Suppressor macrophage (primary cell): ENCODE measurements around the gene PXDN.
"Not testable (repeated sequence)": the region's sequence is repeated elsewhere in the genome, so short reads cannot be mapped to it uniquely, and the experiment has no call there.

Experiments
- DNase-seq, 4 experiments: peaks; one replicate each; pipeline ENCODE4 v3.0.0-alpha.2; 2020 to 2022

PXDN gene

GRCh38 chr2:1679488-1680039 lies 64.8 kb downstream of the PXDN start:
- DNase-seq = not testable (repeated sequence)

GRCh38 chr2:1679065-1679464 lies 65.2 kb downstream of the PXDN start:
- DNase-seq = not testable (repeated sequence)

GRCh38 chr2:1678609-1679008 lies 65.7 kb downstream of the PXDN start:
- no peak for DNase-seq

GRCh38 chr2:1677821-1678165 lies 66.5 kb downstream of the PXDN start:
- no peak for DNase-seq

- DNase-seq = no peak
These were observed 67.1 kb downstream of the PXDN start for GRCh38 chr2:1676913-1677820.

- DNase-seq = no peak
These were observed 68.0 kb downstream of the PXDN start for GRCh38 chr2:1676091-1676912.

GRCh38 chr2:1675633-1676032 lies 68.7 kb downstream of the PXDN start:
- no peak for DNase-seq

- no peak for DNase-seq
These were observed 69.4 kb downstream of the PXDN start for GRCh38 chr2:1674766-1675397.

GRCh38 chr2:1674276-1674675 lies 70.0 kb downstream of the PXDN start:
- no peak for DNase-seq

GRCh38 chr2:1673160-1673944 lies 71.0 kb downstream of the PXDN start:
- no peak for DNase-seq

- no peak for DNase-seq
These were observed 71.6 kb downstream of the PXDN start for GRCh38 chr2:1672738-1673137.

- DNase-seq = no peak
These were observed 72.4 kb downstream of the PXDN start for GRCh38 chr2:1671916-1672315.

GRCh38 chr2:1670636-1671035 lies 73.7 kb downstream of the PXDN start:
- no peak for DNase-seq

GRCh38 chr2:1665761-1666505 lies 78.4 kb downstream of the PXDN start:
- no peak for DNase-seq

GRCh38 chr2:1664698-1665097 lies 79.6 kb downstream of the PXDN start:
- no peak for DNase-seq

GRCh38 chr2:1664076-1664605 lies 80.2 kb downstream of the PXDN start:
- DNase-seq = no peak

- DNase-seq = no peak
These were observed 80.7 kb downstream of the PXDN start for GRCh38 chr2:1663621-1664020.

GRCh38 chr2:1662606-1663180 lies 81.6 kb downstream of the PXDN start:
- DNase-seq = no peak

GRCh38 chr2:1661891-1662605 lies 82.3 kb downstream of the PXDN start:
- DNase-seq = no peak
